ENCODE results near the gene GLT8D2. TPM values are rescaled to one million over a fixed set of nuclear protein-coding genes. Genes with fewer than 3 reads are reported as not detected.

Gene GLT8D2
- total and polyA plus RNA-seq, 2 of the 13 experiments (the other 11 are each of a cell fraction or from before 2014, with no cell fraction given), result not detected

GRCh38 chr12:104064842-104065427, 14.9 kb upstream of the GLT8D2 start (continued):
- TF ChIP-seq AHDC1 (CRISPR knock-in tag; IDR thresholded peaks at IDR 0.05; ENCODE audit: borderline replicate concordance), result 0 out of 2 replicates have a peak, but pooled peaks have one; percentile 8
- no peak for TF ChIP-seq ZXDC (CRISPR knock-in tag; IDR thresholded peaks at IDR 0.05)
- no peak for TF ChIP-seq GPN1 (CRISPR knock-in tag; IDR thresholded peaks at IDR 0.05; ENCODE audit: borderline replicate concordance)
- 0 out of 2 replicates have a peak, but pooled peaks have one; percentile 6 for TF ChIP-seq ZHX1 (CRISPR knock-in tag; IDR thresholded peaks at IDR 0.05; ENCODE audit: low read depth)
- peak; percentile 48; the same call in 1 of the 2 replicates for TF ChIP-seq ZNF430 (CRISPR knock-in tag; IDR thresholded peaks at IDR 0.05)
- TF ChIP-seq ARHGAP35 (CRISPR knock-in tag; IDR thresholded peaks at IDR 0.05; ENCODE audit: borderline replicate concordance), result peak; percentile 8; the same call in 1 of the 2 replicates
- 0 out of 2 replicates have a peak, but pooled peaks have one; percentile 11 for TF ChIP-seq SNAPC4 (CRISPR knock-in tag; IDR thresholded peaks at IDR 0.05)
- no peak for TF ChIP-seq ZNF24 (IDR thresholded peaks at IDR 0.05)
- TF ChIP-seq ZNF556 (CRISPR knock-in tag; IDR thresholded peaks at IDR 0.05; ENCODE audit: borderline replicate concordance), result peak; percentile 9; the same call in 1 of the 2 replicates
- no peak for TF ChIP-seq SIN3A (IDR thresholded peaks at IDR 0.05; ENCODE audit: borderline replicate concordance, low read depth, low read length)
- TF ChIP-seq KDM5A (IDR thresholded peaks at IDR 0.05; ENCODE audit: borderline replicate concordance, low read length), result 0 out of 2 replicates have a peak, but pooled peaks have one; percentile 10
